Nephron (organoid): Measurements from ENCODE around the gene PDE3A.

Experiments used
- H3K27ac Mint-ChIP-seq, 3 experiments: 2 replicates each; pipeline ENCODE4 v1.8.0; 2020; ENCODE audit warnings: mixed read lengths in 3 of 3, mild to moderate bottlenecking in 2 of 3, moderate library complexity in 1 of 3
- H3K27me3 Mint-ChIP-seq: 2 replicates; pipeline ENCODE4 v1.8.0; 2021; ENCODE audit warnings: low read depth, mild to moderate bottlenecking, moderate library complexity, mixed read lengths
- H3K36me3 Mint-ChIP-seq: 2 replicates; pipeline ENCODE4 v1.8.0; 2020; ENCODE audit warnings: low read depth, mixed read lengths
- H3K4me1 Mint-ChIP-seq: 2 replicates; pipeline ENCODE4 v1.8.0; 2020; ENCODE audit warnings: mixed read lengths
- H3K4me3 Mint-ChIP-seq, 3 experiments: 2 replicates each; pipeline ENCODE4 v1.8.0; 2020; ENCODE audit warnings: mild to moderate bottlenecking in 3 of 3, mixed read lengths in 3 of 3, moderate library complexity in 2 of 3
- H3K9me3 Mint-ChIP-seq: 2 replicates; pipeline ENCODE4 v1.8.0; 2020; ENCODE audit warnings: mixed read lengths
- CTCF ChIP-seq, 3 experiments: fragments of 200-600 bp; sonication (generic); IDR thresholded peaks; one replicate each; pipeline ENCODE4 v1.5.0; 2021; ENCODE audit warnings: antibody characterized with exemption in 3 of 3; ENCODE audit not compliant: unreplicated experiment in 3 of 3

Gene PDE3A

GRCh38 chr12:20590570-20590969, 222.2 kb downstream of the PDE3A start:
- TF ChIP-seq CTCF (IDR thresholded peaks at IDR 0.05; ENCODE audit: unreplicated experiment in 3 of 3) = no peak
- no peaks in the 10 kb centered on the region for H3K36me3 Mint-ChIP-seq
- H3K27ac Mint-ChIP-seq = no peak overlapping the region
- H3K4me1 Mint-ChIP-seq = peaks cover 8% of the 10 kb centered on the region
- H3K4me3 Mint-ChIP-seq = no peak overlapping the region
- H3K9me3 Mint-ChIP-seq = no peaks in the 10 kb centered on the region
- H3K27me3 Mint-ChIP-seq = no peaks in the 10 kb centered on the region

GRCh38 chr12:20592556-20592955, 224.2 kb downstream of the PDE3A start:
- Mint-ChIP-seq H3K4me3 (no peak overlapping the region), H3K4me1 (peaks cover 8% of the 10 kb centered on the region), H3K36me3 (no peaks in the 10 kb centered on the region), H3K27ac (no peak overlapping the region), H3K9me3 (no peaks in the 10 kb centered on the region), H3K27me3 (no peaks in the 10 kb centered on the region)
- no peak for TF ChIP-seq CTCF (IDR thresholded peaks at IDR 0.05; ENCODE audit: unreplicated experiment in 3 of 3)

DNA sequence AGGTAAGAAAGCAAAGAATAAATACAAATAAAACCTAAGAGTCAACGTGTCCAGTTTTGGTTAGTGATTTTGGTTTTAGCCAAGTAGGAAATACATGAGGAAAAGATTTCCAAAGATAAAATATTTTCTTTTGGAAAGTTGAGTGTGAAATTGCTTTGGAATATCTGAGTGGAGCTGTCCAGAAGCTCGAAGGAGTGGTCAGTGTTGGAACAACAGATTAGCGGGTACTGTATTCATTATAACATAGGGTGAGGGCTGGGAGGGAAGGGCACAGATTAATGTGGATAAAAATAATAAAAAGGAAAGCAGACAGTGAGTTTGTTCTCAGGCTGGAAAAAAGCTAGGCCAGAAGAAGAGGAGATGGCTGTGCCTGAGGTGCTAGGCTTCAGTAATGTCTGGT, 225.3 kb downstream of the PDE3A start:
- Mint-ChIP-seq H3K27me3 (no peaks in the 10 kb centered on the region), H3K27ac (no peak overlapping the region), H3K4me1 (no peaks in the 10 kb centered on the region), H3K36me3 (no peaks in the 10 kb centered on the region), H3K4me3 (no peak overlapping the region), H3K9me3 (no peaks in the 10 kb centered on the region)
- TF ChIP-seq CTCF (IDR thresholded peaks at IDR 0.05; ENCODE audit: unreplicated experiment in 3 of 3) = no peak

DNA sequence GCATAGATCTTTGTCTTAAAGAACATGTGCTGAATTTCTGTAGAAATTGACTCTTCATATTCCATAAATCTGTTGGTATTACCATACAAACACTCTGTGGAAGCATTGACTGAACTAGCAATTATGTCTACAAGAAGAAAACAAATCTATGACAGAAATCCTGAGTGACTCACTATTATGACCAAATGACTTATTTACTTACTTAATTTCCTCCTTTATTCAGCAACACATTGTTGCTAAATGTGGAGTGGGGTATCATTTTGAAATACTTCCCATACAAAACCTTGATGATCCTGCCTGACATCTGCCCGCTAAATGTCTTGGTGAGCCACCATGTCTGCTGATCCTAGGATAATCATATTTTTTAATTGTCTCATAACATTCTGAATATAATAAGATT, 227.7 kb downstream of the PDE3A start:
- no peak for TF ChIP-seq CTCF (IDR thresholded peaks at IDR 0.05; ENCODE audit: unreplicated experiment in 3 of 3)
- Mint-ChIP-seq H3K4me3 (no peak overlapping the region), H3K4me1 (no peaks in the 10 kb centered on the region), H3K9me3 (no peaks in the 10 kb centered on the region), H3K27me3 (no peaks in the 10 kb centered on the region), H3K27ac (no peak overlapping the region), H3K36me3 (no peaks in the 10 kb centered on the region)

DNA sequence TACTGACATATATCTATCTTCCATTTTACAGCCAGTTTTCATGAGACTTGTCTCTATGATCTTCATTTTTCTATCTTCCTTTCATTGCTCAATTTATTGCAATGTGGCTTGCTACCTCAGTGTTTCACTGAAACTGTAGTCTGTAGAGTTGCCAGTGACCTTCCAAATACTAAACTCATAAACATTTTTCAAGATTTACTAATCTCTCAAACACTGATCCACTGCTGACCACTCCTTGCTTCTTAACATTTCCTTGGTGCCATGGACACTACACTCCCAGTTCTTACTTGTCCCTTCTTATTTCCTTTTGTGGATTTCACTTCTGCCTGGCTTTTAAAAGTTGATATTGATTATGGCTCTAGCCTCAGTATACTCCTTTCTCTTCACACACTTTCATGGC, 231.4 kb downstream of the PDE3A start:
- no peak overlapping the region for H3K4me3 Mint-ChIP-seq
- peaks cover 18% of the 10 kb centered on the region for H3K4me1 Mint-ChIP-seq

More for the DNA sequence above, 231.4 kb downstream of the PDE3A start:
- H3K27me3 Mint-ChIP-seq = no peaks in the 10 kb centered on the region
- no peak overlapping the region for H3K27ac Mint-ChIP-seq
- H3K9me3 Mint-ChIP-seq = no peaks in the 10 kb centered on the region
- H3K36me3 Mint-ChIP-seq = no peaks in the 10 kb centered on the region
- no peak for TF ChIP-seq CTCF (IDR thresholded peaks at IDR 0.05; ENCODE audit: unreplicated experiment in 3 of 3)
